NT2/D1 (cell line): Measurements from ENCODE around the gene NKX2-3.

ENCODE experiments used
- SUZ12 ChIP-seq: IDR thresholded peaks from 2 replicates; pipeline ENCODE4 v1.6.1; 2011; ENCODE audit not compliant: insufficient read length, insufficient read depth; ENCODE audit errors: extremely low read depth
- YY1 ChIP-seq: IDR thresholded peaks from 2 replicates; pipeline ENCODE4 v1.6.1; 2011; ENCODE audit not compliant: insufficient read length, insufficient read depth
- ZNF274 ChIP-seq: IDR thresholded peaks from 2 replicates; pipeline ENCODE4 v1.6.1; 2011; ENCODE audit warnings: mild to moderate bottlenecking, low read depth, low read length

GRCh38 chr10:99522470-99523250 lies 10.1 kb upstream of the NKX2-3 start:
- TF ChIP-seq SUZ12: peak; percentile 47
- no peak for TF ChIP-seq ZNF274
- TF ChIP-seq YY1: no peak
